Fibroblast of lung (primary cell): Measurements from ENCODE around the gene C9orf50.

ENCODE experiments used
- CTCF ChIP-seq, 2 donors: IDR thresholded peaks in 1 of 2; conservative IDR thresholded peaks in 1 of 2; 1 replicate in 1 of 2; 2 replicates in 1 of 2; pipeline ENCODE4 v1.5.1; 2011 to 2012; ENCODE audit warnings: low read length in 2 of 2, control low read depth in 1 of 2, inconsistent platforms in 1 of 2, low read depth in 1 of 2, mild to moderate bottlenecking in 1 of 2
- EZH2 ChIP-seq: IDR thresholded peaks from 2 replicates; pipeline ENCODE4 v1.5.1; 2012; ENCODE audit warnings: low read length, control low read depth, mild to moderate bottlenecking; ENCODE audit errors: missing control alignments

- no peak for TF ChIP-seq CTCF (conservative IDR thresholded peaks at IDR 0.05 in 1 of 2, IDR thresholded peaks at IDR 0.05 in 1 of 2; ENCODE audit: low read depth in 1 of 2, low read length in 2 of 2)
- TF ChIP-seq EZH2, result no peak
Observed at GRCh38 chr9:129581505-129582189, 39.3 kb downstream of the C9orf50 start.
